IMR-90 (cell line): ENCODE results near the gene RUFY4.

Experiments used
- CEBPB ChIP-seq: IDR thresholded peaks from 2 replicates; pipeline ENCODE4 v1.6.1; 2012; ENCODE audit warnings: low read depth, low read length, improper control_type of control experiment
- CHD1 ChIP-seq: IDR thresholded peaks from 2 replicates; pipeline ENCODE4 v1.6.1; 2012; ENCODE audit warnings: low read depth, low read length, improper control_type of control experiment
- CTCF ChIP-seq: conservative IDR thresholded peaks from 2 replicates; pipeline ENCODE4 v1.5.1; 2012; ENCODE audit warnings: mild to moderate bottlenecking, low read depth, low read length, improper control_type of control experiment
- FOS ChIP-seq: fragments of 150-350 bp; IDR thresholded peaks from 2 replicates; pipeline ENCODE4 v1.6.1; 2016; ENCODE audit warnings: low read depth, low read length
- MAFK ChIP-seq: IDR thresholded peaks from 2 replicates; pipeline ENCODE4 v1.6.1; 2012; ENCODE audit warnings: low read depth, low read length, improper control_type of control experiment
- NFE2L2 ChIP-seq: fragments of 150-350 bp; IDR thresholded peaks from 2 replicates; pipeline ENCODE4 v1.6.1; 2016; ENCODE audit warnings: low read depth, mild to moderate bottlenecking, low read length
- POLR2A ChIP-seq: IDR thresholded peaks from 2 replicates; pipeline ENCODE4 v1.6.1; 2012; ENCODE audit warnings: mild to moderate bottlenecking, low read depth, low read length
- RAD21 ChIP-seq: IDR thresholded peaks from 2 replicates; pipeline ENCODE4 v1.6.1; 2012; ENCODE audit warnings: low read length, improper control_type of control experiment
- RCOR1 ChIP-seq: IDR thresholded peaks from 2 replicates; pipeline ENCODE4 v1.6.1; 2012; ENCODE audit warnings: mild to moderate bottlenecking, low read length, improper control_type of control experiment; ENCODE audit not compliant: insufficient replicate concordance
- RFX5 ChIP-seq: IDR thresholded peaks from 2 replicates; pipeline ENCODE4 v1.8.0; 2012; ENCODE audit warnings: low read depth, mild to moderate bottlenecking, low read length, moderate library complexity
- USF2 ChIP-seq: fragments of 150-350 bp; IDR thresholded peaks from 2 replicates; pipeline ENCODE4 v1.6.1; 2017; ENCODE audit warnings: mild to moderate bottlenecking, antibody characterized with exemption, low read length, low read depth

GRCh38 chr2:218033590-218034496 lies 35.2 kb upstream of the RUFY4 start:
- no peak for TF ChIP-seq CTCF
- TF ChIP-seq USF2: no peak
- TF ChIP-seq POLR2A: no peak
- no peak for TF ChIP-seq NFE2L2
- no peak for TF ChIP-seq CHD1
- TF ChIP-seq RCOR1: no peak
- TF ChIP-seq MAFK: no peak
- TF ChIP-seq FOS: no peak
- no peak for TF ChIP-seq RAD21
- TF ChIP-seq RFX5: no peak
- TF ChIP-seq CEBPB: no peak
